ENCODE results near the gene VSTM2L. TPM values are rescaled to one million over a fixed set of nuclear protein-coding genes. Genes with fewer than 3 reads are reported as not detected.
A peak's percentile ranks its signal among the peaks of the same experiment; 100 is the strongest.

Gene VSTM2L
- total RNA-seq, 1 experiment from 2014 or later: 0.34 TPM

GRCh38 chr20:37894454-37894853, 8.5 kb upstream of the VSTM2L start:
- DNase-seq (ENCODE audit: low read depth, low spot score): no peak
- in situ Hi-C loops (cut with HindIII; ENCODE audit: low pct_unique_long_range_greater_than_20kb, low sequenced_read_pairs): no loop called here

GRCh38 chr20:37895166-37895565, 7.8 kb upstream of the VSTM2L start:
- in situ Hi-C loops (cut with HindIII; ENCODE audit: low pct_unique_long_range_greater_than_20kb, low sequenced_read_pairs): no loop called here
- DNase-seq (ENCODE audit: low read depth, low spot score): no peak

- DNase-seq (ENCODE audit: low read depth, low spot score): peak; percentile 48
- in situ Hi-C loops (cut with HindIII; ENCODE audit: low pct_unique_long_range_greater_than_20kb, low sequenced_read_pairs): no loop called here
These were observed 5.9 kb upstream of the VSTM2L start for GRCh38 chr20:37896932-37897548.

GRCh38 chr20:37898233-37899104, 4.5 kb upstream of the VSTM2L start:
- in situ Hi-C loops (cut with HindIII; ENCODE audit: low pct_unique_long_range_greater_than_20kb, low sequenced_read_pairs): no loop called here
- DNase-seq (ENCODE audit: low read depth, low spot score): peak; percentile 80

GRCh38 chr20:37899105-37900045, 3.6 kb upstream of the VSTM2L start:
- in situ Hi-C loops (cut with HindIII; ENCODE audit: low pct_unique_long_range_greater_than_20kb, low sequenced_read_pairs): no loop called here
- DNase-seq (ENCODE audit: low read depth, low spot score): no peak

- in situ Hi-C loops (cut with HindIII; ENCODE audit: low pct_unique_long_range_greater_than_20kb, low sequenced_read_pairs): no loop called here
- no peak for DNase-seq (ENCODE audit: low read depth, low spot score)
These were observed 1.7 kb upstream of the VSTM2L start for GRCh38 chr20:37901240-37901639.

- DNase-seq (ENCODE audit: low read depth, low spot score): peak; percentile 84
- in situ Hi-C loops (cut with HindIII; ENCODE audit: low pct_unique_long_range_greater_than_20kb, low sequenced_read_pairs): no loop called here
These were observed 1.0 kb upstream of the VSTM2L start for GRCh38 chr20:37901654-37902503.

- DNase-seq (ENCODE audit: low read depth, low spot score): no peak
- in situ Hi-C loops (cut with HindIII; ENCODE audit: low pct_unique_long_range_greater_than_20kb, low sequenced_read_pairs): no loop called here
These were observed 535 bp downstream of the VSTM2L start for GRCh38 chr20:37903317-37904007.

- DNase-seq (ENCODE audit: low read depth, low spot score): no peak
- in situ Hi-C loops (cut with HindIII; ENCODE audit: low pct_unique_long_range_greater_than_20kb, low sequenced_read_pairs): no loop called here
These were observed 1.2 kb downstream of the VSTM2L start for GRCh38 chr20:37904008-37904642.

- in situ Hi-C loops (cut with HindIII; ENCODE audit: low pct_unique_long_range_greater_than_20kb, low sequenced_read_pairs): no loop called here
- no peak for DNase-seq (ENCODE audit: low read depth, low spot score)
These were observed 2.0 kb downstream of the VSTM2L start for GRCh38 chr20:37904845-37905373.

GRCh38 chr20:37905671-37906613, 3.0 kb downstream of the VSTM2L start:
- in situ Hi-C loops (cut with HindIII; ENCODE audit: low pct_unique_long_range_greater_than_20kb, low sequenced_read_pairs): no loop called here
- DNase-seq (ENCODE audit: low read depth, low spot score): no peak

GRCh38 chr20:37907330-37907676, 4.4 kb downstream of the VSTM2L start:
- no peak for DNase-seq (ENCODE audit: low read depth, low spot score)
- in situ Hi-C loops (cut with HindIII; ENCODE audit: low pct_unique_long_range_greater_than_20kb, low sequenced_read_pairs): no loop called here

GRCh38 chr20:37907677-37908401, 4.9 kb downstream of the VSTM2L start:
- DNase-seq (ENCODE audit: low read depth, low spot score): peak; percentile 57
- in situ Hi-C loops (cut with HindIII; ENCODE audit: low pct_unique_long_range_greater_than_20kb, low sequenced_read_pairs): no loop called here

GRCh38 chr20:37911261-37911660, 8.3 kb downstream of the VSTM2L start:
- DNase-seq (ENCODE audit: low read depth, low spot score): no peak
- in situ Hi-C loops (cut with HindIII; ENCODE audit: low pct_unique_long_range_greater_than_20kb, low sequenced_read_pairs): no loop called here
